GM23248 (cell line): ENCODE results near the gene CCND1.

ENCODE experiments used
- EZH2 ChIP-seq: fragments of 200-600 bp; sonication (generic); IDR thresholded peaks from 2 replicates; pipeline ENCODE4 v1.6.1; 2018; ENCODE audit warnings: antibody characterized with exemption, mild to moderate bottlenecking; ENCODE audit not compliant: insufficient read depth, poor library complexity, severe bottlenecking
- EZH2phosphoT487 ChIP-seq: fragments of 200-600 bp; sonication (generic); IDR thresholded peaks from 2 replicates; pipeline ENCODE4 v1.6.1; 2018; ENCODE audit warnings: antibody characterized with exemption, moderate library complexity, mild to moderate bottlenecking, low read depth; ENCODE audit not compliant: insufficient read depth

GRCh38 chr11:69664103-69664775, 23.3 kb downstream of the CCND1 start:
- TF ChIP-seq EZH2: no peak
- TF ChIP-seq EZH2phosphoT487: no peak
